HCT116 (cell line): ENCODE results near the gene PELI3. TPM values are rescaled to one million over a fixed set of nuclear protein-coding genes. Genes with fewer than 3 reads are reported as not detected.
"Not testable (repeated sequence)": the region's sequence is repeated elsewhere in the genome, so short reads cannot be mapped to it uniquely, and the experiment has no call there.

Experiments used
- ATAC-seq: fragments of 200-7000 bp; cut with Tn5 transposase; 2 replicates; pipeline ENCODE4 v1.9.1; 2020; ENCODE audit warnings: mild to moderate bottlenecking, moderate library complexity
- BruUV-seq: library from RNA; stranded (reverse); fragments of 400-500 nt; replicated peaks from 2 replicates; lab custom pipeline; 2021; lab: Mats Ljungman, UMichigan
- CTCF ChIA-PET: fragments of 300-600 bp; sonication (Branson Sonifier 250); formaldehyde crosslinking; loops from one replicate; lab custom pipeline; 2021; ENCODE audit warnings: antibody characterized with exemption; lab: Charles Lee
- POLR2A ChIA-PET: fragments of 300-600, 350-600 bp; sonication (Branson Sonifier 250); formaldehyde crosslinking; loops from one replicate; lab custom pipeline; 2021; ENCODE audit warnings: antibody characterized with exemption; lab: Charles Lee
- RAD21 ChIA-PET, 2 experiments: fragments of 300-600 bp; sonication (Branson Sonifier 250); formaldehyde crosslinking; loops; one replicate each; lab custom pipeline; 2023; ENCODE audit warnings: low total read pairs in 2 of 2; ENCODE audit not compliant: uncharacterized antibody in 2 of 2, unreplicated experiment in 2 of 2, low non-redundant PET in 1 of 2; lab: Charles Lee
- DNase-seq: peaks from one replicate; pipeline ENCODE4 v3.0.0-alpha.2; 2010; ENCODE audit warnings: low read depth, low spot score
- H2AFZ ChIP-seq: fragments of 200-600 bp; shearing (Covaris generic), sonication (generic); 2 replicates; pipeline ENCODE4 v1.6.1; 2017; ENCODE audit warnings: low read depth, mixed run types, mixed read lengths, antibody characterized with exemption, low read length; ENCODE audit not compliant: poor library complexity, severe bottlenecking
- H3K27ac ChIP-seq: 2 replicates; pipeline ENCODE4 v1.5.1; 2012; ENCODE audit warnings: low read depth, low read length
- H3K27me3 ChIP-seq: fragments of 200-600 bp; sonication (generic); 2 replicates; pipeline ENCODE4 v1.6.1; 2016; ENCODE audit warnings: mixed run types, low read length, mixed read lengths; ENCODE audit not compliant: insufficient read depth
- H3K36me3 ChIP-seq, 2 experiments: fragments of 200-500 bp in 1 of 2; fragments of 200-600 bp in 1 of 2; sonication (Bioruptor generic) in 1 of 2; sonication (generic) in 1 of 2; 2 replicates each; pipeline versions ENCODE4 v1.5.1 to v1.6.1; 2014 to 2016; ENCODE audit warnings: low read length in 2 of 2, inconsistent platforms in 1 of 2, mixed read lengths in 1 of 2, mixed run types in 1 of 2; ENCODE audit not compliant: insufficient read depth in 2 of 2, control insufficient read depth in 1 of 2
- H3K4me1 ChIP-seq, 2 experiments: fragments of 200-600 bp in 1 of 2; sonication (generic) in 1 of 2; 2 replicates each; pipeline versions ENCODE4 v1.5.1 to v1.6.1; 2012 to 2017; ENCODE audit warnings: low read length in 2 of 2, inconsistent platforms in 1 of 2, mild to moderate bottlenecking in 1 of 2, mixed read lengths in 1 of 2, mixed run types in 1 of 2, moderate library complexity in 1 of 2; ENCODE audit not compliant: insufficient read depth in 2 of 2, control insufficient read depth in 1 of 2
- H3K4me2 ChIP-seq: fragments of 200-600 bp; sonication (generic); 2 replicates; pipeline ENCODE4 v1.6.1; 2017; ENCODE audit warnings: mixed run types, low read length, mixed read lengths
- H3K4me3 ChIP-seq, 2 experiments: fragments of 200-600 bp in 1 of 2; sonication (generic) in 1 of 2; replicated peaks in 1 of 2; 2 replicates each; pipeline ENCODE4 v1.5.1; 2011 to 2016; ENCODE audit warnings: low read length in 2 of 2, control low read depth in 1 of 2, low read depth in 1 of 2, mild to moderate bottlenecking in 1 of 2, mixed read lengths in 1 of 2, mixed run types in 1 of 2
- H3K79me2 ChIP-seq: fragments of 200-600 bp; sonication (generic); 2 replicates; pipeline ENCODE4 v1.6.1; 2017; ENCODE audit warnings: mild to moderate bottlenecking, mixed run types, low read length, moderate library complexity, mixed read lengths; ENCODE audit not compliant: insufficient read depth
- H3K9ac ChIP-seq: fragments of 200-600 bp; sonication (generic); 2 replicates; pipeline ENCODE4 v1.6.1; 2016; ENCODE audit warnings: low read length, mixed read lengths
- H3K9me2 ChIP-seq: fragments of 200-600 bp; sonication (generic), shearing (Covaris generic); 2 replicates; pipeline ENCODE4 v1.6.1; 2017; ENCODE audit warnings: mixed run types, mild to moderate bottlenecking, moderate library complexity; ENCODE audit not compliant: insufficient read depth
- H3K9me3 ChIP-seq, 2 experiments: fragments of 200-500 bp in 1 of 2; fragments of 200-600 bp in 1 of 2; sonication (Bioruptor generic) in 1 of 2; sonication (generic) in 1 of 2; 2 replicates each; pipeline ENCODE4 v1.6.1; 2014 to 2017; ENCODE audit warnings: low read length in 2 of 2, mixed read lengths in 2 of 2, inconsistent platforms in 1 of 2, low read depth in 1 of 2, mild to moderate bottlenecking in 1 of 2, mixed run types in 1 of 2, moderate library complexity in 1 of 2; ENCODE audit not compliant: control insufficient read depth in 1 of 2, insufficient read depth in 1 of 2
- H4K20me1 ChIP-seq: fragments of 200-600 bp; sonication (generic), shearing (Covaris generic); 2 replicates; pipeline ENCODE4 v1.6.1; 2017; ENCODE audit warnings: mixed run types, mild to moderate bottlenecking, moderate library complexity; ENCODE audit not compliant: insufficient read depth
- ATF3 ChIP-seq: IDR thresholded peaks from 2 replicates; pipeline ENCODE4 v1.6.1; 2012
- CBX3 ChIP-seq: IDR thresholded peaks from 2 replicates; pipeline ENCODE4 v1.6.1; 2012; ENCODE audit warnings: low read depth
- CEBPB ChIP-seq: IDR thresholded peaks from 2 replicates; pipeline ENCODE4 v1.6.1; 2012; ENCODE audit warnings: low read depth
- EGR1 ChIP-seq: IDR thresholded peaks from 2 replicates; pipeline ENCODE4 v1.6.1; 2012; ENCODE audit warnings: low read depth
- ELF1 ChIP-seq: IDR thresholded peaks from 2 replicates; pipeline ENCODE4 v1.6.1; 2012; ENCODE audit warnings: low read depth, borderline replicate concordance
- EZH2 ChIP-seq: fragments of 200-600 bp; sonication (generic); IDR thresholded peaks from 2 replicates; pipeline ENCODE4 v1.6.1; 2017; ENCODE audit warnings: antibody characterized with exemption, mixed run types
- EZH2phosphoT487 ChIP-seq: fragments of 200-600 bp; IDR thresholded peaks from 2 replicates; pipeline ENCODE4 v1.6.1; 2018; ENCODE audit warnings: antibody characterized with exemption, borderline replicate concordance
- FOSL1 ChIP-seq: IDR thresholded peaks from 2 replicates; pipeline ENCODE4 v1.6.1; 2012; ENCODE audit warnings: low read depth
- JUND ChIP-seq: IDR thresholded peaks from 2 replicates; pipeline ENCODE4 v1.6.1; 2012
- POLR2A ChIP-seq: IDR thresholded peaks from 2 replicates; pipeline ENCODE4 v1.7.0; 2011; ENCODE audit warnings: borderline replicate concordance; ENCODE audit not compliant: insufficient read depth, insufficient read length; ENCODE audit errors: extremely low read depth
- REST ChIP-seq: IDR thresholded peaks from 2 replicates; pipeline ENCODE4 v1.6.1; 2012; ENCODE audit warnings: low read depth
- SIN3A ChIP-seq: IDR thresholded peaks from 2 replicates; pipeline ENCODE4 v1.6.1; 2012; ENCODE audit warnings: low read depth
- SP1 ChIP-seq: IDR thresholded peaks from 2 replicates; pipeline ENCODE4 v1.6.1; 2012; ENCODE audit warnings: low read depth
- YY1 ChIP-seq: IDR thresholded peaks from 2 replicates; pipeline ENCODE4 v1.6.1; 2011; ENCODE audit warnings: low read length, low read depth, moderate library complexity, mild to moderate bottlenecking; ENCODE audit not compliant: insufficient replicate concordance; ENCODE audit errors: extremely low read depth
- ZFX ChIP-seq: fragments of 450-650 bp; IDR thresholded peaks from 2 replicates; pipeline ENCODE4 v1.6.1; 2017
- intact Hi-C: fragments of 100-400 bp; cut with micrococcal nuclease; formaldehyde crosslinking; loops from 2 replicates; pipeline ENCODE4 v1.10.0; 2022
- total RNA-seq: library from RNA; stranded (reverse); gene quantifications from one replicate; pipeline ENCODE4 v1.2.1, GENCODE V29; 2021; ENCODE audit not compliant: unreplicated experiment
- TF ChIP-seq, protein P1 (sequence below), 3 experiments: fragments of 200-600 bp in 1 of 3; sonication (generic) in 1 of 3; IDR thresholded peaks in 2 of 3; conservative IDR thresholded peaks in 1 of 3; 2 replicates each; pipeline ENCODE4 v1.5.1; 2012 to 2017; ENCODE audit warnings: low read depth in 2 of 3, low read length in 2 of 3, antibody characterized with exemption in 1 of 3, borderline replicate concordance in 1 of 3, control low read depth in 1 of 3, mild to moderate bottlenecking in 1 of 3, mixed read lengths in 1 of 3, mixed run types in 1 of 3, moderate library complexity in 1 of 3; ENCODE audit not compliant: insufficient read depth in 1 of 3
- TF ChIP-seq, protein P2 (sequence below): IDR thresholded peaks from 2 replicates; pipeline ENCODE4 v1.6.1; 2012

PELI3 gene
- total RNA-seq, 1 experiment from 2014 or later = 12.8 TPM

DNA sequence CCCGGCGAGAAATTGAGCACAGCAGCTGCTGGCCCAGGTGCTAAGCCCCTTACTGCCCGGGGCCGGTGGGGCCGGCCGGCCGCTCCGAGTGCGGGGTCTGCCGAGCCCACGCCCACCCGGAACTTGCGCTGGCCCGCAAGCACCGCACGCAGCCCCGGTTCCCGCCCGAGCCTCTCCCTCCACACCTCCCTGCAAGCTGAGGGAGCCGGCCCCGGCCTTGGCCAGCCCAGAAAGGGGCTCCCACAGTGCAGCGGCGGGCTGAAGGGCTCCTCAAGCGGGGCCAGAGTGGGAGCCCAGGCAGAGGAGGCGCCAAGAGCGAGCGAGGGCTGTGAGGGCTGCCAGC is 25.8 kb upstream of the PELI3 start:
- H3K4me2 ChIP-seq, BruUV-seq, H3K27ac ChIP-seq, H3K4me3 ChIP-seq, H3K9ac ChIP-seq, H3K9me3 ChIP-seq, ATAC-seq, DNase-seq, CTCF ChIA-PET, H3K9me2 ChIP-seq, H4K20me1 ChIP-seq, intact Hi-C loops, RAD21 ChIA-PET, H3K27me3 ChIP-seq, H2AFZ ChIP-seq: not testable (repeated sequence)
- peaks cover 2 to 12% of the 10 kb centered on the region in 2 experiments; a peak in 1 of 4 replicates for H3K36me3 ChIP-seq
- peaks cover 16% of the 10 kb centered on the region for H3K79me2 ChIP-seq
- H3K4me1 ChIP-seq = peaks cover 4 to 25% of the 10 kb centered on the region in 2 experiments; a peak in 3 of 4 replicates
- POLR2A ChIA-PET = interaction anchor here (0.6 kb wide), 1 partner anchor 46 kb away, joined by 3 read pairs; no protein-coding TSS in a partner anchor

DNA sequence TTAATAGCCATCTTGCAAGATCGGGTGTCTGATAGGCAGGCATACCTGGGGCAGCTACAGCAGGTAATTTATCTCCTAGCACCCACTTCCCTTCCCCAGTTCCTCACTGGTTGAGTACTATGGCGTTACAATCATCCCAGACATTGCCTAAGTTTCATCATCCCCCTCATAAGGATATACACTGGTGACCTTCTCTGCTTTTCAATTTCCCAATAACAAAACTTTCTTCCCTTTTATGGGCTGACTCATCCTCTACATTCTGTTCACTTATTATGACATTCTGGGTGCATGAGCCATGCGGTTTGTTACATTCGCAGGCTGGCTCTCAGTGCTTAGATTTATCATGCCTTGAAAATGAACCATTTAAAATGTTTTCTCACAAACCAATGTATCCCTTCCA is 23.1 kb upstream of the PELI3 start:
- Histone ChIP-seq H2AFZ (no peak overlapping the region), H3K4me3 (no peak overlapping the region), H3K36me3 (no peaks in the 10 kb centered on the region), H3K4me1 (peaks cover 0 to 16% of the 10 kb centered on the region in 2 experiments; a peak in 2 of 4 replicates), H4K20me1 (no peaks in the 10 kb centered on the region), H3K9me3 (no peaks in the 10 kb centered on the region), H3K9ac (no peak overlapping the region), H3K79me2 (no peaks in the 10 kb centered on the region), H3K27ac (no peak overlapping the region), H3K27me3 (no peaks in the 10 kb centered on the region), H3K9me2 (no peaks in the 10 kb centered on the region), H3K4me2 (peak overlapping the region; percentile 27)
- ChIA-PET CTCF (no interaction called here), RAD21 (no interaction called here), POLR2A (no interaction called here)
- no TSS peak for BruUV-seq
- ATAC-seq (no peak), DNase-seq (peak; percentile 19)
- intact Hi-C loops = no loop called here
- no peak for TF ChIP-seq EGR1
- no peak for TF ChIP-seq CBX3
- TF ChIP-seq EZH2 = no peak
- peak; percentile 58; the same call in 1 of the 2 replicates for TF ChIP-seq CEBPB
- no peak for TF ChIP-seq ELF1
- TF ChIP-seq, protein P1, sequence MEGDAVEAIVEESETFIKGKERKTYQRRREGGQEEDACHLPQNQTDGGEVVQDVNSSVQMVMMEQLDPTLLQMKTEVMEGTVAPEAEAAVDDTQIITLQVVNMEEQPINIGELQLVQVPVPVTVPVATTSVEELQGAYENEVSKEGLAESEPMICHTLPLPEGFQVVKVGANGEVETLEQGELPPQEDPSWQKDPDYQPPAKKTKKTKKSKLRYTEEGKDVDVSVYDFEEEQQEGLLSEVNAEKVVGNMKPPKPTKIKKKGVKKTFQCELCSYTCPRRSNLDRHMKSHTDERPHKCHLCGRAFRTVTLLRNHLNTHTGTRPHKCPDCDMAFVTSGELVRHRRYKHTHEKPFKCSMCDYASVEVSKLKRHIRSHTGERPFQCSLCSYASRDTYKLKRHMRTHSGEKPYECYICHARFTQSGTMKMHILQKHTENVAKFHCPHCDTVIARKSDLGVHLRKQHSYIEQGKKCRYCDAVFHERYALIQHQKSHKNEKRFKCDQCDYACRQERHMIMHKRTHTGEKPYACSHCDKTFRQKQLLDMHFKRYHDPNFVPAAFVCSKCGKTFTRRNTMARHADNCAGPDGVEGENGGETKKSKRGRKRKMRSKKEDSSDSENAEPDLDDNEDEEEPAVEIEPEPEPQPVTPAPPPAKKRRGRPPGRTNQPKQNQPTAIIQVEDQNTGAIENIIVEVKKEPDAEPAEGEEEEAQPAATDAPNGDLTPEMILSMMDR (IDR thresholded peaks at IDR 0.05 in 2 of 3, conservative IDR thresholded peaks at IDR 0.05 in 1 of 3; ENCODE audit: borderline replicate concordance in 1 of 3, insufficient read depth in 1 of 3, low read depth in 2 of 3, low read length in 2 of 3) = no peak
- TF ChIP-seq ZFX = no peak
- TF ChIP-seq, protein P2, sequence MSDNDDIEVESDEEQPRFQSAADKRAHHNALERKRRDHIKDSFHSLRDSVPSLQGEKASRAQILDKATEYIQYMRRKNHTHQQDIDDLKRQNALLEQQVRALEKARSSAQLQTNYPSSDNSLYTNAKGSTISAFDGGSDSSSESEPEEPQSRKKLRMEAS = peak; percentile 43; the same call in 1 of the 2 replicates
- TF ChIP-seq EZH2phosphoT487 = no peak
- peak; percentile 47; the same call in 1 of the 2 replicates for TF ChIP-seq FOSL1
- TF ChIP-seq ATF3 = no peak
- no peak for TF ChIP-seq POLR2A
- 0 out of 2 replicates have a peak, but pooled peaks have one; percentile 29 for TF ChIP-seq SP1
- no peak for TF ChIP-seq SIN3A
- no peak for TF ChIP-seq REST
- TF ChIP-seq YY1 = no peak
- TF ChIP-seq JUND = no peak
